Measurements from ENCODE around the gene C19orf38. TPM values are rescaled to one million over a fixed set of nuclear protein-coding genes. Genes with fewer than 3 reads are reported as not detected.
A peak's percentile ranks its signal among the peaks of the same experiment; 100 is the strongest.
"Not testable (repeated sequence)": the region's sequence is repeated elsewhere in the genome, so short reads cannot be mapped to it uniquely, and the experiment has no call there.

C19orf38 gene
- polyA plus RNA-seq, 1 of the 3 experiments (the other 2 are of a cell fraction): 0.15 TPM

GRCh38 chr19:10854350-10855089 is 6.3 kb downstream of the C19orf38 start:
- POLR2A ChIA-PET: interaction anchor here (1.7 kb wide), 1 partner anchor 19 kb away, joined by 8 read pairs; the partner anchor contains the start of gene TMED1
- 66% methylated on average over 7 of the region's 7 CpGs for WGBS (ENCODE audit: low lambda C conversion rate)

GRCh38 chr19:10855879-10856522 is 7.8 kb downstream of the C19orf38 start:
- H3K36me3 ChIP-seq (replicated peaks in 1 of 2; ENCODE audit: control insufficient read depth in 1 of 2, insufficient read depth in 2 of 2, low read length in 1 of 2): no peaks in the 10 kb centered on the region
- H3K27me3 ChIP-seq (ENCODE audit: insufficient read depth): no peaks in the 10 kb centered on the region
- no peak overlapping the region for H3K27ac ChIP-seq (ENCODE audit: low read depth in 2 of 2, low read length in 1 of 2)
- no peak overlapping the region for H3K4me2 ChIP-seq
- ChIA-PET CTCF (interaction anchor here (0.9 to 5.4 kb wide), 10 partner anchors 8 to 91 kb away, joined by 3 to 51 read pairs (median 6); partner anchors contain the start of gene TMED1), POLR2A (interaction anchor here (0.6 to 1.7 kb wide), 2 partner anchors 20 to 153 kb away, joined by 4 to 8 read pairs; partner anchors contain the start of gene TMED1)
- H3K4me1 ChIP-seq (ENCODE audit: control insufficient read depth in 1 of 2, insufficient read depth in 2 of 2, low read depth in 1 of 2, low read length in 1 of 2): no peaks in the 10 kb centered on the region
- peak; percentile 48 for DNase-seq
- H4K20me1 ChIP-seq (ENCODE audit: insufficient read depth): no peaks in the 10 kb centered on the region
- H3K9me2 ChIP-seq: no peaks in the 10 kb centered on the region
- no peaks in the 10 kb centered on the region for H3K79me2 ChIP-seq (ENCODE audit: insufficient read depth)
- 65% methylated on average over 4 of the region's 5 CpGs for WGBS (ENCODE audit: low lambda C conversion rate)
- H3K9ac ChIP-seq: no peak overlapping the region
- TF ChIP-seq POLR2AphosphoS5 (IDR thresholded peaks at IDR 0.05; ENCODE audit: low read depth, low read length) (no peak), PBX3 (IDR thresholded peaks at IDR 0.05) (no peak), YY1 (IDR thresholded peaks at IDR 0.05; ENCODE audit: low read depth) (no peak), MXI1 (IDR thresholded peaks at IDR 0.05; ENCODE audit: low read depth, low read length) (no peak), JUND (IDR thresholded peaks at IDR 0.05) (no peak), RAD21 (IDR thresholded peaks at IDR 0.05; ENCODE audit: low read length) (0 out of 2 replicates have a peak, but pooled peaks have one; percentile 5), EZH2phosphoT487 (IDR thresholded peaks at IDR 0.05; ENCODE audit: borderline replicate concordance, low read depth) (no peak), CTCF (IDR thresholded peaks at IDR 0.05) (peak; percentile 58), GATA2 (CRISPR knock-in tag; IDR thresholded peaks at IDR 0.05) (no peak)
- no peak overlapping the region for H2AFZ ChIP-seq (ENCODE audit: low read depth)
- no peak overlapping the region for H3K4me3 ChIP-seq (ENCODE audit: low read depth in 2 of 2, low read length in 1 of 2)
- peaks cover 6% of the 10 kb centered on the region for H3F3A ChIP-seq (replicated peaks; ENCODE audit: insufficient read depth)
- H3K9me3 ChIP-seq: no peaks in the 10 kb centered on the region

More at GRCh38 chr19:10854350-10855089, 6.3 kb downstream of the C19orf38 start:
- H3K4me1 ChIP-seq (ENCODE audit: control insufficient read depth in 1 of 2, insufficient read depth in 2 of 2, low read depth in 1 of 2, low read length in 1 of 2): no peaks in the 10 kb centered on the region
- peaks cover 6% of the 10 kb centered on the region for H3F3A ChIP-seq (replicated peaks; ENCODE audit: insufficient read depth)
- H3K9me3 ChIP-seq: no peaks in the 10 kb centered on the region
- CTCF ChIA-PET: interaction anchor here (0.6 to 5.4 kb wide), 13 partner anchors 10 to 90 kb away, joined by 3 to 51 read pairs (median 3); partner anchors contain the start of genes CARM1 and TMED1
- H3K9ac ChIP-seq: no peak overlapping the region
- no peak overlapping the region for H3K4me2 ChIP-seq
- no peaks in the 10 kb centered on the region for H3K9me2 ChIP-seq
- H3K79me2 ChIP-seq (ENCODE audit: insufficient read depth): no peaks in the 10 kb centered on the region
- DNase-seq: no peak
- no peaks in the 10 kb centered on the region for H3K36me3 ChIP-seq (replicated peaks in 1 of 2; ENCODE audit: control insufficient read depth in 1 of 2, insufficient read depth in 2 of 2, low read length in 1 of 2)
- H4K20me1 ChIP-seq (ENCODE audit: insufficient read depth): no peaks in the 10 kb centered on the region
- H3K27ac ChIP-seq (ENCODE audit: low read depth in 2 of 2, low read length in 1 of 2): no peak overlapping the region
- H3K4me3 ChIP-seq (ENCODE audit: low read depth in 2 of 2, low read length in 1 of 2): no peak overlapping the region
- H3K27me3 ChIP-seq (ENCODE audit: insufficient read depth): no peaks in the 10 kb centered on the region
- no peak overlapping the region for H2AFZ ChIP-seq (ENCODE audit: low read depth)
- TF ChIP-seq TEAD4 (IDR thresholded peaks at IDR 0.05; ENCODE audit: borderline replicate concordance, insufficient read depth) (no peak), TCF12 (IDR thresholded peaks at IDR 0.05) (no peak)

- H3K79me2 ChIP-seq (ENCODE audit: insufficient read depth); H3K4me2 ChIP-seq; H2AFZ ChIP-seq (ENCODE audit: low read depth); H3K27ac ChIP-seq (ENCODE audit: low read depth in 2 of 2, low read length in 1 of 2); POLR2A ChIA-PET; H4K20me1 ChIP-seq (ENCODE audit: insufficient read depth); DNase-seq; H3F3A ChIP-seq (replicated peaks; ENCODE audit: insufficient read depth); H3K27me3 ChIP-seq (ENCODE audit: insufficient read depth); H3K36me3 ChIP-seq (replicated peaks in 1 of 2; ENCODE audit: control insufficient read depth in 1 of 2, insufficient read depth in 2 of 2, low read length in 1 of 2); H3K9ac ChIP-seq; H3K9me3 ChIP-seq; H3K4me3 ChIP-seq (ENCODE audit: low read depth in 2 of 2, low read length in 1 of 2); H3K4me1 ChIP-seq (ENCODE audit: control insufficient read depth in 1 of 2, insufficient read depth in 2 of 2, low read depth in 1 of 2, low read length in 1 of 2); H3K9me2 ChIP-seq: not testable (repeated sequence)
- 100% methylated on average over 1 of the region's 1 CpG for WGBS (ENCODE audit: low lambda C conversion rate)
- CTCF ChIA-PET: interaction anchor here (1.3 to 5.4 kb wide), 10 partner anchors 7 to 157 kb away, joined by 3 to 51 read pairs (median 16); partner anchors contain the start of genes DNM2, QTRT1 and TMED1
Measured at GRCh38 chr19:10856899-10857298, 8.7 kb downstream of the C19orf38 start.
